ENCODE measurements around the gene DHX32. TPM values are rescaled to one million over a fixed set of nuclear protein-coding genes. Genes with fewer than 3 reads are reported as not detected.

The DHX32 gene
- total and polyA plus RNA-seq, 2 of the 4 experiments (the other 2 are of a cell fraction) = 15.6 to 27.8 TPM

GRCh38 chr10:125827133-125827532 lies 54.0 kb downstream of the DHX32 start:
- WGBS, 2 experiments (ENCODE audit: extremely low coverage in 2 of 2, insufficient read length in 1 of 2) = 86 to 100% methylated on average over 1 to 2 of the region's 2 CpGs
- Histone ChIP-seq H2BK120ac (ENCODE audit: low read depth, low read length) (no peak overlapping the region), H4K8ac (ENCODE audit: low read depth in 2 of 2, low read length in 2 of 2) (no peak overlapping the region), H3K9ac (ENCODE audit: low read depth, low read length) (no peak overlapping the region), H2AK9ac (replicated peaks; ENCODE audit: low read depth, low read length, poor library complexity) (no peak overlapping the region), H3K9me1 (ENCODE audit: insufficient read depth, low read length) (no peaks in the 10 kb centered on the region), H3K4ac (ENCODE audit: low read depth, low read length) (no peak overlapping the region), H3K14ac (replicated peaks; ENCODE audit: low read depth, low read length) (no peak overlapping the region), H3K4me2 (ENCODE audit: low read depth, low read length) (no peak overlapping the region), H3K79me1 (ENCODE audit: low read depth in 1 of 2, low read length in 2 of 2) (peaks cover 23 to 38% of the 10 kb centered on the region in 2 experiments), H2AK5ac (ENCODE audit: low read depth, low read length) (no peak overlapping the region), H4K91ac (ENCODE audit: insufficient read depth, low read depth, low read length) (no peak overlapping the region), H2BK5ac (ENCODE audit: low read depth, low read length, poor library complexity, severe bottlenecking) (no peak overlapping the region), H3K27me3 (ENCODE audit: control insufficient read depth, insufficient read depth, low read length) (no peaks in the 10 kb centered on the region), H3K4me1 (ENCODE audit: control insufficient read depth, insufficient read depth, low read length) (peaks cover 3% of the 10 kb centered on the region; the same call in 1 of the 2 replicates), H2AFZ (replicated peaks; ENCODE audit: low read length, poor library complexity) (no peak overlapping the region), H3K27ac (ENCODE audit: insufficient read depth, low read length) (no peak overlapping the region), H3K23ac (ENCODE audit: low read depth, low read length) (no peak overlapping the region), H2BK20ac (ENCODE audit: low read depth, low read length) (no peak overlapping the region), H3K9me3 (ENCODE audit: control insufficient read depth, insufficient read depth, low read length) (no peaks in the 10 kb centered on the region), H3K18ac (ENCODE audit: low read depth, low read length) (no peak overlapping the region), H3K36me3 (ENCODE audit: control insufficient read depth, insufficient read depth, low read length) (peaks cover 24% of the 10 kb centered on the region), H3K56ac (ENCODE audit: extremely low read depth, insufficient read depth, low read length) (no peak overlapping the region), H4K5ac (ENCODE audit: low read depth, low read length) (no peak overlapping the region), H4K20me1 (ENCODE audit: insufficient read depth, low read length) (peaks cover 13% of the 10 kb centered on the region; the same call in 1 of the 2 replicates), H3K4me3 (ENCODE audit: insufficient read depth, low read depth, low read length) (no peak overlapping the region), H2BK15ac (ENCODE audit: low read depth, low read length) (no peak overlapping the region)
- BruUV-seq (replicated peaks) = no TSS peak
- DNase-seq (no peak), ATAC-seq (ENCODE audit: low read depth) (no peak)
- CTCF ChIA-PET = no interaction called here
- in situ Hi-C loops (cut with MboI; ENCODE audit: low sequenced_read_pairs) (no loop called here), dilution Hi-C loops (cut with HindIII; ENCODE audit: low sequenced_read_pairs, unreplicated experiment) (no loop called here), intact Hi-C loops (cut with micrococcal nuclease) (no loop called here)
- TF ChIP-seq, protein P1, sequence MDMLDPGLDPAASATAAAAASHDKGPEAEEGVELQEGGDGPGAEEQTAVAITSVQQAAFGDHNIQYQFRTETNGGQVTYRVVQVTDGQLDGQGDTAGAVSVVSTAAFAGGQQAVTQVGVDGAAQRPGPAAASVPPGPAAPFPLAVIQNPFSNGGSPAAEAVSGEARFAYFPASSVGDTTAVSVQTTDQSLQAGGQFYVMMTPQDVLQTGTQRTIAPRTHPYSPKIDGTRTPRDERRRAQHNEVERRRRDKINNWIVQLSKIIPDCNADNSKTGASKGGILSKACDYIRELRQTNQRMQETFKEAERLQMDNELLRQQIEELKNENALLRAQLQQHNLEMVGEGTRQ (IDR thresholded peaks at IDR 0.05; ENCODE audit: low read depth, low read length) = no peak
- TF ChIP-seq MXI1 (IDR thresholded peaks at IDR 0.05; ENCODE audit: borderline replicate concordance, low read depth, low read length) (no peak), CTCF (conservative IDR thresholded peaks at IDR 0.05; ENCODE audit: low read depth, low read length) (no peak), MAFK (IDR thresholded peaks at IDR 0.05; ENCODE audit: low read depth, low read length) (no peak), FOS (IDR thresholded peaks at IDR 0.05; ENCODE audit: low read depth, low read length) (no peak), BHLHE40 (IDR thresholded peaks at IDR 0.05; ENCODE audit: low read depth, low read length) (no peak), NFE2L2 (IDR thresholded peaks at IDR 0.05; ENCODE audit: low read depth, low read length) (no peak), RCOR1 (IDR thresholded peaks at IDR 0.05; ENCODE audit: insufficient replicate concordance, low read length) (no peak), SMC3 (IDR thresholded peaks at IDR 0.05; ENCODE audit: low read depth, low read length) (no peak), RAD21 (IDR thresholded peaks at IDR 0.05; ENCODE audit: low read length) (no peak), MAZ (IDR thresholded peaks at IDR 0.05; ENCODE audit: borderline replicate concordance, low read depth, low read length) (no peak), CHD1 (IDR thresholded peaks at IDR 0.05; ENCODE audit: low read depth, low read length) (no peak), CEBPB (IDR thresholded peaks at IDR 0.05; ENCODE audit: low read depth, low read length) (no peak), RFX5 (IDR thresholded peaks at IDR 0.05; ENCODE audit: low read depth, low read length) (no peak), POLR2A (IDR thresholded peaks at IDR 0.05; ENCODE audit: low read depth, low read length) (no peak)
- TF ChIP-seq, protein P2, sequence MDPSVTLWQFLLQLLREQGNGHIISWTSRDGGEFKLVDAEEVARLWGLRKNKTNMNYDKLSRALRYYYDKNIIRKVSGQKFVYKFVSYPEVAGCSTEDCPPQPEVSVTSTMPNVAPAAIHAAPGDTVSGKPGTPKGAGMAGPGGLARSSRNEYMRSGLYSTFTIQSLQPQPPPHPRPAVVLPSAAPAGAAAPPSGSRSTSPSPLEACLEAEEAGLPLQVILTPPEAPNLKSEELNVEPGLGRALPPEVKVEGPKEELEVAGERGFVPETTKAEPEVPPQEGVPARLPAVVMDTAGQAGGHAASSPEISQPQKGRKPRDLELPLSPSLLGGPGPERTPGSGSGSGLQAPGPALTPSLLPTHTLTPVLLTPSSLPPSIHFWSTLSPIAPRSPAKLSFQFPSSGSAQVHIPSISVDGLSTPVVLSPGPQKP (IDR thresholded peaks at IDR 0.05; ENCODE audit: borderline replicate concordance, low read depth, low read length) = no peak
- POLR2A ChIA-PET (ENCODE audit: unreplicated experiment) = no interaction called here

Measured in IMR-90 (cell line).